WI38 (cell line): ENCODE data around the gene MTHFS.
"Not testable (repeated sequence)": the region's sequence is repeated elsewhere in the genome, so short reads cannot be mapped to it uniquely, and the experiment has no call there.

Experiments used
- H3K4me3 ChIP-seq: 2 replicates; pipeline ENCODE4 v1.5.1; 2011; ENCODE audit warnings: low read depth, mild to moderate bottlenecking, control low read depth, low read length
- CTCF ChIP-seq: IDR thresholded peaks from 2 replicates; pipeline ENCODE4 v1.5.1; 2012; ENCODE audit warnings: low read depth, mild to moderate bottlenecking, control low read depth, low read length

The MTHFS gene

DNA sequence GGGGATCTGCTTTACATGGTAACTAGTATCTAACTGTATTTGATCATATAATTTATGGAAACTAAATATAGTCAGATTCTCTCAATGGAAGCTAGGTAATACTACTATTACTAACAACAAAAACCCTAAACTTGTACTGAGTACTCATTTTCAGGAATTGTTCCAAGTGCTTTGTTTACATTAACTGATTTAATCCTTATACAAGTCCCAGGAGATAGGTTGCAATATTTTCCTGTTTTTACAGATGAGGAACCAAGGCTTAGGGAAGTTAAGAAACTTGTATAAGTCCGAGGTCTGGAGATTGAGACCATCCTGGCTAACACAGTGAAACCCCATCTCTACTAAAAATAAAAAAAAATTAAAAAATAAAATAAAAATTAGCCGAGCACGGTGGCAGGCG is 7.5 kb upstream of the MTHFS start:
- TF ChIP-seq CTCF, result no peak
- no peak overlapping the region for H3K4me3 ChIP-seq

- H3K4me3 ChIP-seq, result no peak overlapping the region
- no peak for TF ChIP-seq CTCF
These were observed 6.8 kb upstream of the MTHFS start for GRCh38 chr15:79903626-79904025.

- no peak for TF ChIP-seq CTCF
- no peak overlapping the region for H3K4me3 ChIP-seq
These were observed 6.3 kb upstream of the MTHFS start for GRCh38 chr15:79903144-79903543.

DNA sequence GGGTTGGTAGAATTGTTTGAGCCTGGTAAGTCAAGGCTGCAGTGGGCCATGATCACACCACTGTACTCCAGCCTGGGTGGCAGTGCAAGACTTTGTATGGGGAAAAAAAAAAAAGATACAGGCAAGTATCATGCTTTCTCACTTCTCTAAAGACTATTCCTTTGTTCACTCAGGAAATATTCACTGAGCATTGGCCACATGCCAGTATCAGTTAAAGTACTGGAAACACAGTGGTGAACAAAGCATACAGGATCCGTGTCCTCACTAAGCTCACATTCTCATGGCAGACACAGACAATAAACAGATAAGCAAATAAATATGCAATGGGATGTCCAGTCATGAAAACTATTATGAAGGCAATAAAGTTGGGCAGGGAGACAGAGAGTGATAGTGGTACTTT is 5.1 kb upstream of the MTHFS start:
- no peak for TF ChIP-seq CTCF
- no peak overlapping the region for H3K4me3 ChIP-seq

GRCh38 chr15:79900818-79901378 is 4.1 kb upstream of the MTHFS start:
- not testable (repeated sequence) for H3K4me3 ChIP-seq

- TF ChIP-seq CTCF, result no peak
- no peak overlapping the region for H3K4me3 ChIP-seq
These were observed 3.3 kb upstream of the MTHFS start for GRCh38 chr15:79900087-79900486.

- H3K4me3 ChIP-seq, result not testable (repeated sequence)
These were observed 2.0 kb upstream of the MTHFS start for GRCh38 chr15:79898786-79899185.

DNA sequence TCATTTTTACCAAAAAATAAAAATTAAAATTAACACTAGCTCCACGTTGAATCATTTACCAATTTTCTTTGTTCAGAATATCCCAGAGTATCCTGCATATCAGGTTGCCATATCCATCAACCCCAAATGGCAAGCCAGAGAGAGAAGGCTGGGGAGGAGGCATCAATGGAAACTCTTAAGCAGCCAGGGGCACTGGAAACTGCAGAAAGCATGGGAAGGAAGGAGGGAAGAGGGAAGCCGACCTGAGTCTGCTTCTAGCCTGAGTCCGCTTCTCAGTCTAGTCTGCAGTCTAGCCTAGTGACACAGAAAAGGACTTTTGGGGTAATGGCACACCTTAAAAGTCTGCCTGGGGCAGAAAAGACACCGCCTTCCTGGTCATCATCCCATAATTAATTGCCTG is 1.6 kb upstream of the MTHFS start:
- TF ChIP-seq CTCF, result no peak
- no peak overlapping the region for H3K4me3 ChIP-seq

DNA sequence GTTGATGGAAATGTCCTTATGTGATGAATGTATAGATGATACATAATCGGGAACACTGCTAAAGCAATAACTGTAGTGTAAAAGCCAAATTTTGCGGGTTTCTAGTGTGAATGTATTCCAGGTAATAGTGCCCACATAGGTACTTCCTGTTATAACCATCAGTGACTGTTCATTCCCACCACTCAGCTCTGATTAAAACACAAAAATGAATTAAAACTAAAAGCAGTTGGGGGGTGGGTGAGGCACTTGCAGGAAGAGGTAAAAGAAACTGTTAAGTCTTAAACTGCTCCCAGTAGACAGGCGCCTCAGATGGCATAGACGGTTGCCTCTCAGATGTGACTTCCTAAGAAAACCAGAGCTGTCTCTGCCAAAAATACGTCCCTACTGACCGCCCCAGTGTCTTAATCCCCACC is 893 bp upstream of the MTHFS start:
- peak overlapping the region; percentile 66; the same call in 1 of the 2 replicates for H3K4me3 ChIP-seq
- no peak for TF ChIP-seq CTCF
